ENCODE data around the gene DDB1.

DNA sequence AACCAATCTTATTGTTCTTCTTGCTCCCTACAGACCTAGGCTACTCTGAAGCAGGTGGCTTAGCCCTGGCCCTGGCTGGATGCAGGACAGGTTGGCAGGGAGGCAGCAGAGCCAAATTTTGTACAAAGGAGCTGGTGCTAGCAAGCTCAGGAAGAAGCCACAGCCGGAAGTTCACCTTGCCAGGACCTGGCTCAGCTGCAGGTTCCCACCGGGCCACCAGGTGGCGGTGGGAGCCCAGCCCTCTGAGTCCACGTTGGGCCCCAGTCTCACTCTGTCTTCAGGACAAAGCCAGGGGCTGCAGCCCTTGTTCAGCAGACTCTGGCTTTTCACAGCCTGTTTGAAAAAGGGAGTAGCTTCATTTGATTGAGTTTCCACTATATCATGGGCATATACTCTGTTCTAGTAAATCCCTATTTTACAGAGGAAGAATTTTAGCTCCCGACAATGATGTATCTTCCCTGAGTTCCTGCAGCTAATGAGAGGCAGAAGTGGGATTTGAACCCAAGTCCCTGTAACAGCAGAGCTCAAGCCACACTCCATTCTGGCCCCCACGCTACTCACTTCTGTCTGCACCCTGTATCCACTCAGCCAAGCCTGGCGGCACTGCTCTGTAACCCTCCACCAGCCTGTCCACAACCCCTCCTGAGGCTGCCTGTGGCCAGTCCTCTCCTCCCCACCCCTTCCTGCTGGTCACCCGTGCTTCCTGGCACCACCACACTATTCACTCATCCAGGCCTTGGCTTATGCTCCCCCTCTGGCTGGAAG lies 3.4 kb upstream of the DDB1 start:
- TF ChIP-seq, protein P1, sequence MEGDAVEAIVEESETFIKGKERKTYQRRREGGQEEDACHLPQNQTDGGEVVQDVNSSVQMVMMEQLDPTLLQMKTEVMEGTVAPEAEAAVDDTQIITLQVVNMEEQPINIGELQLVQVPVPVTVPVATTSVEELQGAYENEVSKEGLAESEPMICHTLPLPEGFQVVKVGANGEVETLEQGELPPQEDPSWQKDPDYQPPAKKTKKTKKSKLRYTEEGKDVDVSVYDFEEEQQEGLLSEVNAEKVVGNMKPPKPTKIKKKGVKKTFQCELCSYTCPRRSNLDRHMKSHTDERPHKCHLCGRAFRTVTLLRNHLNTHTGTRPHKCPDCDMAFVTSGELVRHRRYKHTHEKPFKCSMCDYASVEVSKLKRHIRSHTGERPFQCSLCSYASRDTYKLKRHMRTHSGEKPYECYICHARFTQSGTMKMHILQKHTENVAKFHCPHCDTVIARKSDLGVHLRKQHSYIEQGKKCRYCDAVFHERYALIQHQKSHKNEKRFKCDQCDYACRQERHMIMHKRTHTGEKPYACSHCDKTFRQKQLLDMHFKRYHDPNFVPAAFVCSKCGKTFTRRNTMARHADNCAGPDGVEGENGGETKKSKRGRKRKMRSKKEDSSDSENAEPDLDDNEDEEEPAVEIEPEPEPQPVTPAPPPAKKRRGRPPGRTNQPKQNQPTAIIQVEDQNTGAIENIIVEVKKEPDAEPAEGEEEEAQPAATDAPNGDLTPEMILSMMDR (conservative IDR thresholded peaks at IDR 0.05): peak; percentile 98
- no peak for TF ChIP-seq ZFX (IDR thresholded peaks at IDR 0.05)
